DOHH2 (cell line): ENCODE measurements around the gene ZFHX3.

Experiments used
- H3F3A ChIP-seq: fragments of 200-600 bp; sonication (generic), shearing (Covaris generic); 2 replicates; pipeline ENCODE4 v1.6.0; 2016; ENCODE audit warnings: antibody characterized with exemption, mild to moderate bottlenecking; ENCODE audit not compliant: control insufficient read depth, insufficient read depth
- H3K27ac ChIP-seq: fragments of 200-600 bp; sonication (generic); 2 replicates; pipeline ENCODE4 v1.5.1; 2014; ENCODE audit warnings: low read depth, mild to moderate bottlenecking, low read length, moderate library complexity
- H3K27me3 ChIP-seq: fragments of 200-600 bp; sonication (generic); 2 replicates; pipeline ENCODE4 v1.6.1; 2014; ENCODE audit warnings: mild to moderate bottlenecking, low read length, mixed read lengths; ENCODE audit not compliant: control insufficient read depth
- H3K36me3 ChIP-seq: fragments of 200-600 bp; sonication (generic); 2 replicates; pipeline ENCODE4 v1.6.1; 2014; ENCODE audit warnings: mild to moderate bottlenecking, low read length, moderate library complexity, mixed read lengths; ENCODE audit not compliant: control insufficient read depth
- H3K4me1 ChIP-seq: fragments of 200-600 bp; sonication (generic); 2 replicates; pipeline ENCODE4 v1.6.1; 2014; ENCODE audit warnings: mild to moderate bottlenecking, low read length, mixed read lengths; ENCODE audit not compliant: control insufficient read depth
- H3K4me2 ChIP-seq: fragments of 200-600 bp; sonication (generic); 2 replicates; pipeline ENCODE4 v1.6.0; 2014; ENCODE audit warnings: mild to moderate bottlenecking, low read length, moderate library complexity
- H3K4me3 ChIP-seq: fragments of 200-600 bp; sonication (generic); 2 replicates; pipeline ENCODE4 v1.5.1; 2014; ENCODE audit warnings: mild to moderate bottlenecking, low read length, mixed read lengths
- H3K79me2 ChIP-seq: fragments of 200-600 bp; sonication (generic); 2 replicates; pipeline ENCODE4 v1.6.1; 2014; ENCODE audit warnings: mild to moderate bottlenecking, low read length, mixed read lengths; ENCODE audit not compliant: control insufficient read depth
- H3K9me2 ChIP-seq: fragments of 200-600 bp; sonication (generic); replicated peaks from 2 replicates; pipeline ENCODE4 v1.6.1; 2014; ENCODE audit warnings: mild to moderate bottlenecking, low read length, mixed read lengths; ENCODE audit not compliant: control insufficient read depth
- H3K9me3 ChIP-seq: fragments of 200-600 bp; sonication (generic); 2 replicates; pipeline ENCODE4 v1.6.1; 2014; ENCODE audit warnings: antibody characterized with exemption, low read length, mixed read lengths; ENCODE audit not compliant: control insufficient read depth, insufficient read depth
- H4K20me1 ChIP-seq: fragments of 200-600 bp; sonication (generic); 2 replicates; pipeline ENCODE4 v1.6.0; 2014; ENCODE audit warnings: low read depth, mild to moderate bottlenecking, antibody characterized with exemption, low read length, moderate library complexity; ENCODE audit not compliant: control insufficient read depth, insufficient read depth
- EZH2phosphoT487 ChIP-seq: fragments of 200-600 bp; sonication (generic); IDR thresholded peaks from 2 replicates; pipeline ENCODE4 v1.6.1; 2017; ENCODE audit warnings: borderline replicate concordance, mild to moderate bottlenecking, antibody characterized with exemption, low read length, moderate library complexity, mixed read lengths
- TF ChIP-seq, protein P1 (sequence below): fragments of 200-600 bp; sonication (generic); IDR thresholded peaks from one replicate; pipeline ENCODE4 v1.5.1; 2014; ENCODE audit warnings: antibody characterized with exemption, mild to moderate bottlenecking, low read depth, low read length; ENCODE audit not compliant: poor library complexity, severe bottlenecking

ZFHX3 gene

DNA sequence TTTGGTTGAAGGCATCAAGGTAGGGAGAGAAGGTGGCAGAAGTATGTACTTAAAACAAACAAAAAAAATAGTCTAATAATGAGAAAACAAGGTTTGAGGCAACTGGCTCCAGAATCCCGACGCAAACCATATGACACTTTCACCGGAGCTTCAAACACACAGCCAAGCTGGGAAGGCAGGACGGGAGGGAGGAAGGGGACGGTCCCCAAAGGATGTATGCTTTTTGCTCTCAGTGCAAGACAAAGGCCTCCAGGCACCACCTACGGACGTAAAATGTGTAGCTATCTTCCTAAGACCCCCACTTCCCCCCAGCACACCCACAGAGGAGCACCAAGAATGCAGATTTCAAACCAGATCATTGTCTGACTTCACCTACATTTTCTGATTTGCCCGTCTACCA is 102.3 kb downstream of the ZFHX3 start:
- no peaks in the 10 kb centered on the region for H3K9me2 ChIP-seq
- no peaks in the 10 kb centered on the region for H3K79me2 ChIP-seq
- H3K9me3 ChIP-seq: no peaks in the 10 kb centered on the region
- 0 out of 2 replicates have a peak, but pooled peaks cover 2% of the 10 kb centered on the region for H4K20me1 ChIP-seq
- no peak overlapping the region for H3K4me2 ChIP-seq
- no peak for TF ChIP-seq EZH2phosphoT487
- TF ChIP-seq, protein P1, sequence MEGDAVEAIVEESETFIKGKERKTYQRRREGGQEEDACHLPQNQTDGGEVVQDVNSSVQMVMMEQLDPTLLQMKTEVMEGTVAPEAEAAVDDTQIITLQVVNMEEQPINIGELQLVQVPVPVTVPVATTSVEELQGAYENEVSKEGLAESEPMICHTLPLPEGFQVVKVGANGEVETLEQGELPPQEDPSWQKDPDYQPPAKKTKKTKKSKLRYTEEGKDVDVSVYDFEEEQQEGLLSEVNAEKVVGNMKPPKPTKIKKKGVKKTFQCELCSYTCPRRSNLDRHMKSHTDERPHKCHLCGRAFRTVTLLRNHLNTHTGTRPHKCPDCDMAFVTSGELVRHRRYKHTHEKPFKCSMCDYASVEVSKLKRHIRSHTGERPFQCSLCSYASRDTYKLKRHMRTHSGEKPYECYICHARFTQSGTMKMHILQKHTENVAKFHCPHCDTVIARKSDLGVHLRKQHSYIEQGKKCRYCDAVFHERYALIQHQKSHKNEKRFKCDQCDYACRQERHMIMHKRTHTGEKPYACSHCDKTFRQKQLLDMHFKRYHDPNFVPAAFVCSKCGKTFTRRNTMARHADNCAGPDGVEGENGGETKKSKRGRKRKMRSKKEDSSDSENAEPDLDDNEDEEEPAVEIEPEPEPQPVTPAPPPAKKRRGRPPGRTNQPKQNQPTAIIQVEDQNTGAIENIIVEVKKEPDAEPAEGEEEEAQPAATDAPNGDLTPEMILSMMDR: no peak
- H3K27me3 ChIP-seq: no peaks in the 10 kb centered on the region
- H3K27ac ChIP-seq: no peak overlapping the region
- H3K36me3 ChIP-seq: peaks cover 4% of the 10 kb centered on the region; the same call in 1 of the 2 replicates
- no peak overlapping the region for H3K4me3 ChIP-seq
- H3K4me1 ChIP-seq: no peaks in the 10 kb centered on the region
- no peaks in the 10 kb centered on the region for H3F3A ChIP-seq

- H3K36me3 ChIP-seq: no peaks in the 10 kb centered on the region
- no peaks in the 10 kb centered on the region for H3F3A ChIP-seq
- H3K4me1 ChIP-seq: no peaks in the 10 kb centered on the region
- H3K27me3 ChIP-seq: no peaks in the 10 kb centered on the region
- H3K9me3 ChIP-seq: no peaks in the 10 kb centered on the region
- TF ChIP-seq EZH2phosphoT487: no peak
- TF ChIP-seq, protein P1: no peak
- H3K79me2 ChIP-seq: no peaks in the 10 kb centered on the region
- H3K4me2 ChIP-seq: no peak overlapping the region
- H3K27ac ChIP-seq: no peak overlapping the region
- 0 out of 2 replicates have a peak, but pooled peaks cover 2% of the 10 kb centered on the region for H4K20me1 ChIP-seq
- no peaks in the 10 kb centered on the region for H3K9me2 ChIP-seq
- no peak overlapping the region for H3K4me3 ChIP-seq
Measured at GRCh38 chr16:72944757-72945485, 103.0 kb downstream of the ZFHX3 start.

DNA sequence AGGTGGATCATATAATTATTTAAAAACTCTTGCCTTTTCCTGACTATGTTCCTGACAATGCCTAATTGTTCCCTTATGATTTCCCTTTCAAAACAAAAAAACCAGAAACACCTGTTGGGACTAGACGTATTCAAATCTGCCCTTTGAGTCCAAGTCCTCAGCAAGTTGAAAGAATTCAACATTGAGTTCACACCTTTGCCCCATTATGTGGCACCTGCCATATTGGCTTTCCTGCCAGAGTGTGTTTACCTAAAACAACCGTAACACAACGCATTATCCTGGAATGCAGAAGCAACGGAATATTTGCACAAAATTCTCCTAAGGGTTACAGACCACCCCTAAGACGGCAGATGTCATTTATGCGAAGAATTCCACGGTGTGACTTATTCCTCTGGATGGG is 105.9 kb downstream of the ZFHX3 start:
- no peaks in the 10 kb centered on the region for H3K27me3 ChIP-seq
- TF ChIP-seq, protein P1: no peak
- no peak for TF ChIP-seq EZH2phosphoT487
- H3K4me1 ChIP-seq: no peaks in the 10 kb centered on the region
- no peaks in the 10 kb centered on the region for H3K9me3 ChIP-seq
- H3K4me2 ChIP-seq: no peak overlapping the region
- no peaks in the 10 kb centered on the region for H3F3A ChIP-seq
- no peak overlapping the region for H3K27ac ChIP-seq
- H3K9me2 ChIP-seq: no peaks in the 10 kb centered on the region
- H3K36me3 ChIP-seq: no peaks in the 10 kb centered on the region
- no peak overlapping the region for H3K4me3 ChIP-seq
- H3K79me2 ChIP-seq: no peaks in the 10 kb centered on the region
- 0 out of 2 replicates have a peak, but pooled peaks cover 6% of the 10 kb centered on the region for H4K20me1 ChIP-seq
